HG03469 (cell line): Measurements from ENCODE around the gene SEC24D.

Experiments used
- ATAC-seq: cut with Tn5 transposase; IDR thresholded peaks from one replicate; pipeline ENCODE4 v1.9.1; 2021; ENCODE audit warnings: mild to moderate bottlenecking, moderate library complexity, moderate number of reproducible peaks; ENCODE audit not compliant: unreplicated experiment

The SEC24D gene

GRCh38 chr4:118774989-118775388 lies 60.9 kb downstream of the SEC24D start:
- ATAC-seq, result no peak

- no peak for ATAC-seq
Observed at GRCh38 chr4:118774321-118774720, 61.6 kb downstream of the SEC24D start.

- no peak for ATAC-seq
Observed at GRCh38 chr4:118773429-118773792, 62.5 kb downstream of the SEC24D start.

DNA sequence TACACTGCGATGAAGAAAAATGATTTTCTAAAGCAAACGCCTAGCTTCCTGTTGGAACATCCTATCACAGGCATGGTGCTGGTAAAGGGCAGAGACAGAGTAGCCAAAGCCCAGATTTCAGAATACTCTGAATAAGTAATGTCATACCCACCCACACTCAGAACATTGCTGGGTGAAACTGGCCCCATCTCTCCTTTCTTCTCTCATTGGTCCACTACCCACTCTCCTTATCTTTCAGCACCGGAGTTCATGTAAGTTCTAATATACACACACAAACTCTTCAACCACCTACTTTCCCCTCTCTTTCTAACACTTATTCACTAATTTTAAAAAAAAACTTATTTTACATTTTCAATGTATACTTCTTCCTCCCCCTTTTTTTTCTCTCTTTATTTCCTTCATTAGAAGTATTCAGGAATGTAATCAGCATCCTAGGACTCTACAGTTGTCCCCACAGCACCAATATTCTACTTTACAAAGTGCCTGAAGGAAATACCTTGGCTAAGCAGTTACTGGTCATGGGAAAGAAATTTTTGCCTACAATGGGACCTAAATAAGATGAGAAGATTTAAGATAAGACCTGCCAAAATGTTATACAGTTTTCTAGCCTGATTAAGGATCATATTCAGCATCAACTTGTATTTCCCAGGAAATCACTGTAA lies 63.0 kb downstream of the SEC24D start:
- no peak for ATAC-seq

GRCh38 chr4:118772081-118772766 lies 63.7 kb downstream of the SEC24D start:
- peak; percentile 76 for ATAC-seq

DNA sequence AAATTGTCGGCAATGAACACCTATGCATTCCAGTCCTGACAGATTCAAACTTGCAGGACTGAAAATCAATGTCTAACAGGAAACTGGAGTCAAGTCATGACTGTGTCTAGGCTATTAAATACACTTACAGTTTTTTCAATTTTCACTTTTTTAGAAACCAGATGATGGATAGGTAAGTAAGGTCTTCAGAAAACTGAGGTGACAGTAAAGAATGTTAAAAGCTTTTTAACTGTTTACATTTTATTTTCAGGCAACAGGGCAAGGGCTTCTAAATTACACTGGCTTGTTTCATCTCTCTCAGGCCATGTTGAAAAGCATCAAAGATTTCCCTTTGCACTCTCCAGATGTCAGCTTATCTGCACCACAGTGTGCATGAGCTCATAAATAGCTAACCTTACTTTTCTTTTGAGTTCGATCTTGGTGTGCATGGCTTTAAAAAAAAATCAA lies 65.2 kb downstream of the SEC24D start:
- no peak for ATAC-seq

DNA sequence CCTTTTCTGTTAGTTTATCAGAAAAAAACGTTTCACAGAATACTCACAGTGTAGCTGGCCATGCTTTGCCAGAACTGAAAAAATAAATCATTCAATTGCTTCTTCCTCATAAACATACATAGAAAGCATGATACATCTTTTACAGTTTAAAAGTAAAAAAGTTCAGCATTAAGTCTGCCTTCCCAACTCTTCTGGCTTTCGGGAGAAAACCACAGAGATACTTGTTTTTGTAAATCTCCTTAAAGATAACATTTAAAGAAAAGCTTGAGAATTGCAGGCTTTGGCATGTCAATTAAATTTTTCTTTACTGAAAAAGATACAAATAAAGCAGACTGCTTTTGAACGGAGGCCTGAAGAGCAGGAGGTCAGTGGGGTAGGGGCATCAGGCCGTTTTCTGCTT lies 66.8 kb downstream of the SEC24D start:
- no peak for ATAC-seq

DNA sequence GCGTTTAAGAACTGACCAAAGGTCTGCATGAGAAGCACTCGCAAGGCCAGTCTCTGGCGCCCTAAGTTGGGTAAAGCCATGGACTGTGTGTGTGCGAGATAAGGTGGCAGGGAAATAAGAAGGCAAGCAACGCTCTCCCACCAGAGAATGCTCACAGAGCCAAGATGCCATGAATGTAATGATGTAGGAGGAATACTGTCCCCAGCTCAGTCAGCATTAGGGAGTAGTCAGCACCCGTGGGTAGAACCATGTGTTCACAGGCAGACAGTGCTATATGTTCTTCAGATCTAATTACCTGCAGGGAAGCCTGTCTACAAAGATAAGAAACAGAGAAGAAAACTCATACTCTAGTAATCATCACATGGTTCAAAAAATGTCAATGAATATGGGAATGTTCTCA lies 68.8 kb downstream of the SEC24D start:
- ATAC-seq, result no peak

DNA sequence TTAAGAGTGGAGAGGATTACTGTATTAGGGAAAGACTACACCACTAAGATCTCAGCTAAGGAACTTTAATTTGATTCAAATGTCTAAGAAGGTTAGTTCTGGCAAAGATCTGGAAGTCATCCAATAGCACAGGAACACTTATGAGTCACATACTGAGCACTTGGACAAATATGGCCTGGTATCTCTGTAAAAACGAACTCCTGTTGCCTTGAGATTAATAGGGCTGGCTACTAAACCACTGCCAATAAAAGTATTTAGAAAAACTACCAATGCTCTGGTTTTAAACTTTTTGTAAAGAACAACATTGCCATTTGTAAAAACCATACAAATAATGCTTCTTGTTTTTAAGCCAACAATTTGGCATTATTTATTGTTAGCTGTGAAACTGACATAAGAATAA lies 70.5 kb downstream of the SEC24D start:
- no peak for ATAC-seq

DNA sequence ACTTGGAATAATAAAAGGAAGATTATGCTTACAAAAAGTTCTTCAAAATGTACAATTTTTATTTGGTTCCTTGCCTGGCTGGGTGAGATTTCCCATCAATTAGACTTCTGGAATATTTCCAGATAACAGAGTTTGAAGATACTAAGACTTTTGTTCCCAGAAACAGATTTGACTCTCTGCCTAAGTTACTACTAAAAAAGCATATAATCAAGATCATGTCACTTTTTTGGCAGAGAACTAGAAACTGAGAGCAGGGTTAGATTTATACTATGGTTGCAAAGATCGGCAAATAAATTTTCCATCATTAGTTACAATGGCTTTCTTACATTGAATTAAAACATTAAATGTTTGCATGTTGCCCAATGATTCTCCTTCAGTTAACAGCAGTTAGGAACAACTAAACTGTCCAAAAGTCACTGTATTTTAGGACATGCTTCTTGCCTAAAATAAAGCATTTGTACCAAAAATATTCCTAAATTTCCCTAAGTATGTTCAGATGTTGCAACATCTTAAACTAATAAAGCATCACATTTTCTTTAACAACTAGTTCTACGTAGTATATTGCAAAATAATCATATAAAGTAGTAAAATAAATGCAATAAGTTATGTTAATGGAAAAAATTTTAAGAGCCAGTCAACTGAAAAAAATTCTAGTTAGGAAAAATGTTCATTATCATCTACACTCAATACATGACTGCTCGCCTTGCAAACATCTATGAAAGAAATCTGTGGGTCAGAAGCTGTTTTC lies 73.0 kb downstream of the SEC24D start:
- no peak for ATAC-seq

DNA sequence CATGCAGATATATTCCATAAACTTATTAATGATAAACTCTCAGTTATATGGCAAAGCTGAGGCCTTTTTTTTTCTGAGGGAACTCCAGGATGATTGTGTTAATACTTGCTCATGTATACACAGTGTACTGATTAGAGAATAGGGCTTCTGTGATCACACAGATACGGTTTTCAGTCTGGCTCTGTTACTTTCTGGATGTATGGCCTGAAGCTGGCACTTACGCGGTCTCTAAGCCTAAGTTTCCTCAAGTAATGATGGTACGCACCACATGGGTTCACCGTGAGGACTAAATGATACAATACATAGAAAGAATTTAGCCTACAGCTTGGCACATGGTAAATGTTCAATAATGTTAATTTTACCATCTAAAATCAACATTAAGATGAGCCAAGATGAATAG lies 73.8 kb downstream of the SEC24D start:
- ATAC-seq, result no peak

GRCh38 chr4:118761397-118762016 lies 74.4 kb downstream of the SEC24D start:
- no peak for ATAC-seq

DNA sequence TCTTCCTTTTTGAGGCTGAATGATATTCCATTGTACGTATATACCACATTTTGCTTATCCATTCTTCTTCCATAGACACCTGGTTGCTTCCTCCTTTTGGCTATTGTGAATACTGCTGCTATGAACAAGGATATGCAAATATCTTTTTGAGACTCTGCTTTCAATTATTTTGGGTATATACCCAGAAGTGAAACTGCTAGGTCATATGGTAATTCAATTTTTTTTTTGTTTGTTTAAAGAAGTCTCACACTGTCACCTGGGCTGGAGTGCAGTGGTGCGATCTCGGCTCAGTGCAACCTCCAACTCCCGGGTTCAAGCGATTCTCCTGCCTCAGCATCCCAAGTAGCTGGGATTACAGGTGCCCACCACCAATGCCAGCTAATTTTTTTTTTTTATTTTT lies 75.4 kb downstream of the SEC24D start:
- peak; percentile 94 for ATAC-seq

DNA sequence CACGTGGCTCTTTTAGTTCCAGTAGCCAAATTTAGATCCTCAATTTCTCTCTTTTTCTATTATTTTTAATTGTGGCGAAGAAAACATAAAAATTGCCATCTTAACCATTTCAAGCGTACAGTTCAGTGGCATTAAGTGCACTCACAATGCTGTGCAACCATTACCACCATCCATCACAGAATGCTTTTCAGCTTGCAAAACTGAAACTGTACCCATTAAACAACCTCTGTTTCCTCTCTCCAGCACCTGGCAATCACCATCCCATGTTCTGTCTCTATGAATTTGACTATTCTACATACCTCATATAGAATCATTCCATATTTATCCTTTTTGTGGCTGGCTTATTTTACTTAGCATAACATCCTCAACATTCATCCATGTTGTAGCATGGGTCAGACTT lies 75.8 kb downstream of the SEC24D start:
- ATAC-seq, result peak; percentile 21

- no peak for ATAC-seq
Observed at GRCh38 chr4:118759481-118759880, 76.4 kb downstream of the SEC24D start.

DNA sequence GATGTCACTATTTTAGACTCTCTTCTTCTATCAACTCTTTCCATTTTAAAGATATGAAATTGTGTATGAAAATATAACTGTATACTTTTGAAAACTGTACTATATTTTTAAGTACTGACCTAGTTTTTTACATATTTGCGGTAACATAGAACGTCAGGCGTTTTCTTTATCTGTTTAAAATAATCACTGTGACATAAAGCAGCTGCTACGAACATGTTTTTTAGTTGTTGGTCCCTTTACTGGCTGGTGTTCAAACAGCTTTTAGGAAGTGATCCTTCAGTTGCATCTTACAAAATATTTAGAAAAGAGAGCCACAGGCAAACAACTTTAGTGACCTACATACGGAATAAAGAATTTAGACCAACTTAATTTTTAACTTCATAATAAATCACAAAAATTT lies 77.6 kb downstream of the SEC24D start:
- no peak for ATAC-seq

GRCh38 chr4:118757761-118758251 lies 78.1 kb downstream of the SEC24D start:
- no peak for ATAC-seq

GRCh38 chr4:118756958-118757357 lies 79.0 kb downstream of the SEC24D start:
- no peak for ATAC-seq

DNA sequence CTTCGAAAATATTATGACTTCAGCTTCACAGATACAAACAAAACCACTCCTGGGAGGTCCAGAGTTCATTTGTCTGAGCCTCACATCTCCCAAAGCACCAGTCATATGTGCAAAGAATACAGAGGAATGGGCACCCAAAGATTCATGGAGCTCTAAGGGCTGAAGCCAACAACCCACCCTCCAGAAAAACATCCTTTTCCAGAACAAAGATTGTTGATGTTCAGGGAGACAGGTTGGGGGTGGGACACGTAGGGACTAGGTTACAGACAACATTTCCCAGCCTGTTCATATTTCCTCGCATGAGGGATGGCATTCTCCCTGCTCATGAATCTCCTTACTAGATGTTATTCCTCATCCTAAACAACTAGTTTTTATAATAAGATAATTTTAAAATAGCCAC lies 79.5 kb downstream of the SEC24D start:
- ATAC-seq, result no peak

DNA sequence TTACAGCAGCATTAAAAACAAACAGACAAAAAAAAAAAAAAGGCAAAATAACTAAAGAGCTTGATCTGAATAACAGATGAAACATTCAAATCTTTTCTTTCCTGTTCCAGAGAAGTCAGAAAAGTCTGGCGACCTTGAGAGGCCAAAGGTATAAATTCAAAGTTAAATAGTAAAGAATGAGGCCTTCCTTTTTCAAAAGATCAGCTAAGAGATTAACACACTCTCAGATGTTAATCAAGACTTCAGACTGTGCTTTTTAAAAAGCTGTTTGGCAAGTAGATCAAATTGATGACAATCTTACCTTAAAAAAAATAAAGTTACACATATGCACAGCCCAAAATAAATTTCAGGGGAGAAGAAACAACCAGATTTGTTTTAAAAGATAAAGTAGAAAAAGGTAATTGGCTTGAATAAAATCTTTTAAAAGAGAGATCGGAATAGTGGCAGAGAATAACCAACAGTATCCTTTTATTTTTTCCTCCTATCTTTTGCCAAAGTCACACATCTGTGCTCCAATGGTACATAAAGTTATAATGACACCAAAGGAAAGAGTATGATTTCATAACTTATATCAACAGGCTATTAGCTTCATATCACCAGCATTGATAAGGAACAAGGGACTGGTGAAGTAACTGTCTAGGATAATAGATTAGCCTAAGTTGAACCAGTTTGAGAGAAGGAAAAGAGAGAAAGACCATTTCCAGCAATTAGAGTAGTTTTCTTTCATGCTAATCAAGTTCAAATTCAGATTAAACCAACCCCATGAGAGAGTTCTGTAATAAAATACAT lies 80.3 kb downstream of the SEC24D start:
- no peak for ATAC-seq

- no peak for ATAC-seq
Observed at GRCh38 chr4:118754890-118755289, 81.0 kb downstream of the SEC24D start.
